Omental fat pad (tissue), 4 donors: ENCODE measurements around the gene TGFA. TPM values are rescaled to one million over a fixed set of nuclear protein-coding genes. Genes with fewer than 3 reads are reported as not detected.

ENCODE experiments used
- ATAC-seq: fragments of 150-250 bp; one replicate; pipeline ENCODE4 v1.9.1; 2016; ENCODE audit warnings: mild to moderate bottlenecking, moderate library complexity; ENCODE audit not compliant: low FRiP score
- DNase-seq: peaks from one replicate; pipeline ENCODE4 v3.0.0-alpha.2; 2019; ENCODE audit warnings: low spot score
- CTCF ChIP-seq, 3 donors: fragments of 450-650 bp; IDR thresholded peaks; one replicate each; pipeline ENCODE4 v1.5.1; 2016 to 2017; ENCODE audit warnings: antibody characterized with exemption in 3 of 3, mild to moderate bottlenecking in 3 of 3, moderate library complexity in 2 of 3
- total RNA-seq, 4 donors: library from RNA; depleted of rRNA; stranded (reverse); fragments of >200 nt; gene quantifications; one replicate each; pipeline ENCODE4 v1.1.0, GENCODE V29; 2016

Gene TGFA
- total RNA-seq, 4 donors from 2014 or later, result 1.2 to 4.3 (median 1.9) TPM

- no peak for DNase-seq
- no peak for TF ChIP-seq CTCF (IDR thresholded peaks at IDR 0.05)
These were observed 21.0 kb upstream of the TGFA start for GRCh38 chr2:70574618-70575017.

GRCh38 chr2:70574109-70574508, 20.5 kb upstream of the TGFA start:
- TF ChIP-seq CTCF (IDR thresholded peaks at IDR 0.05), result no peak
- ATAC-seq, result no peak
- no peak for DNase-seq

More at GRCh38 chr2:70574618-70575017, 21.0 kb upstream of the TGFA start:
- ATAC-seq, result no peak

- TF ChIP-seq CTCF (IDR thresholded peaks at IDR 0.05), result no peak
- DNase-seq (no peak), ATAC-seq (no peak)
These were observed 16.5 kb upstream of the TGFA start for GRCh38 chr2:70570041-70570661.

GRCh38 chr2:70569559-70569958, 15.9 kb upstream of the TGFA start:
- TF ChIP-seq CTCF (IDR thresholded peaks at IDR 0.05), result no peak
- DNase-seq (no peak), ATAC-seq (no peak)

GRCh38 chr2:70566906-70567305, 13.3 kb upstream of the TGFA start:
- ATAC-seq, result no peak
- no peak for DNase-seq

GRCh38 chr2:70566464-70566863, 12.8 kb upstream of the TGFA start:
- DNase-seq, result no peak
- no peak for ATAC-seq
- no peak for TF ChIP-seq CTCF (IDR thresholded peaks at IDR 0.05)

More at GRCh38 chr2:70566906-70567305, 13.3 kb upstream of the TGFA start:
- no peak for TF ChIP-seq CTCF (IDR thresholded peaks at IDR 0.05)

- no peak for TF ChIP-seq CTCF (IDR thresholded peaks at IDR 0.05)
- no peak for DNase-seq
- no peak for ATAC-seq
These were observed 11.6 kb upstream of the TGFA start for GRCh38 chr2:70565039-70565731.
